GM12875 (cell line): Measurements from ENCODE around the gene CABP5.

Experiments used
- H3K4me3 ChIP-seq: one replicate; pipeline ENCODE4 v1.5.1; 2011; ENCODE audit warnings: low read depth, low read length, control low read depth
- CTCF ChIP-seq: IDR thresholded peaks from 2 replicates; pipeline ENCODE4 v1.5.1; 2011; ENCODE audit warnings: low read depth, mild to moderate bottlenecking, control low read depth, inconsistent platforms, low read length, moderate library complexity, borderline replicate concordance; ENCODE audit not compliant: insufficient read depth

The CABP5 gene

DNA sequence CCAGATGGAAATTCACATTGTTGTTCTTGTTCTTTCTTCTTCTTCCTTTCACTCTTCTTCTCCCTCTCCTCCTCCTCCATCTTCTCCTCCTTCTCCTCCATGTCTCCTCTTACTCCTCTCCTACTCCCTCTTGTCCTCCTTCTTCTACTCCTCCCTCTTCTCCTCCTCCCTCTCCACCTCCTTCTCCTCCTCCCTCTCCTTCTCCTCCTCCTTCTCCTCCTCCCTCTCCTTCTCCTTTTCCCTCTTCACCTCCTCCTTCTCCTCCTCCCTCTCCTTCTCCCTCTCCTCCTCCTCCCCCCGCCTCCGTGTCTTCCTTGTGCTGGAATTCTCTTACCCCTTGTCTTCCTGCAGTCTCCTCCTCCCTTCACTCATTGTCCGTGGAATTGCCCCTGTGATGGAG lies 18.4 kb downstream of the CABP5 start:
- no peak for TF ChIP-seq CTCF

GRCh38 chr19:48023518-48023917 lies 20.4 kb downstream of the CABP5 start:
- no peak overlapping the region for H3K4me3 ChIP-seq
- TF ChIP-seq CTCF = no peak

More for the DNA sequence above, 18.4 kb downstream of the CABP5 start:
- H3K4me3 ChIP-seq = no peak overlapping the region

DNA sequence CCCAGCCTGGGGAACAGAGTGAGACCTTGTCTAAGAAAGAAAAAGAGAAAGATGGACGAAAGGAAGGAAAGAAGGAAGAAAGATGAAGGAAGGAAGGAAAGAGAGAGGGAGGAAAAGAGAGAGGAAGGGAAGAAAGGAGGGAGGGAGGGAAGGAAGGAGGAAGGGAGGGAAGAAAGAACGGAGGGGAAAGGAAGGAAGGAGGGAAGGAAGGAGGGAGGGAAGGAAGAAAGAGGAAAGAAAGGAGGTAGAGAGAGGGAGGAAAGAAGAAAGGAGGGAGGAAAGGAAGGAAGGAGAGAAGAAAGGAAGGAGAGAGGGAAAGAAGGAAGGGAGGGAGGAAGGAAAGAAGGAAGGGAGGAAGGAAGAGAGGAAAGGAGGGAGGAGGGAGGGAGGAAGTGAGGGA lies 20.9 kb downstream of the CABP5 start:
- no peak for TF ChIP-seq CTCF
- no peak overlapping the region for H3K4me3 ChIP-seq

DNA sequence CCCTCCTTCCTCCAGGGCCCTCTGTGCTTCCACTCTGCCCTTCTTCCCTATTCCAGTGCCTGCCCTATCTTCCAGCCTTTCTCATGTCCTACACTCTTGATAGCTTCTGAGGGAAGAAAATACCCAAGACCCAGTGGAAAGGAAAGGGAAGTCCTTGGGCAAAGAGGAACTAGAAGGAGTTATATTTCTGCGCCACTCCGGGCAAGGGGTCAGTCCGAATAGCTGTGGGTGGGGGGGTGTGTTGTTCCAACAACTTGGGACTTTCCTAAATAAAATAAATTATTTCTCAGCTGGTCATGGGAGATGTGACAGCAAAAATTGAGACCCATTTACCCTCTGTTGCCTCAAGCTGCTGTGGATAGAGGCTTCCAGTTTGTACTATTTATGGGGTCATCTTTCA lies 23.2 kb downstream of the CABP5 start:
- no peak overlapping the region for H3K4me3 ChIP-seq
- TF ChIP-seq CTCF = no peak

DNA sequence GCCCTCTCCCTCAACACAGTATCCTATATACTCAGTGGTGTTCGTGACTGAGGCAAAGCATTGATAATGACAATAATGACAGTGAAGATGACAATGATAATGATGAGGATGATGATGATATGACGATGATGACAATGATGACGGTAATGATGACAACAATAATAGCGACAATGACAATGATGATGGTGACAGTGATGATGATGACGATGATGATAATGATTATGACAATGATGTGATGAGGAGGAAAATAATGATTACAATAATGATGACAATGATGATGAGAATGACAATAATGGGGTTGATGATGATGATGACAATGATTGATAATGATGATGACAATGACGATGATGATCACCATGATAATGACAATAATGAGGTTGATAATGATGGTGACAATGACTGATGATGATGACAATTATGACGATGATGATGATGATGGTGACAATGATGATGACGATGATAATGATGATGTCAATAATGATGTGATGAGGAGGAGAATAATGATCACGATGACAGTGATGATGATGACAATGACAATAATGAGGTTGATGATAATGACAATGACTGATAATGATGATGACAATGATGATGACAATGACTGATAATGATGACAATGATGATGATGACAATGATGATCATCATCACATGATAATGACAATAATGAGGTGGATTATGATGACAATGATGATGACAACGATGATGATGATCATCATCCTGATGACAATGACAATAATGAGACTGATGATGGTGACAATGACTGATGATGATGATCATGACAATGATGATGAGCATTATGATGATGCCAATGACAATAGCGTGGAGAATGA lies 32.7 kb downstream of the CABP5 start:
- TF ChIP-seq CTCF = no peak
- H3K4me3 ChIP-seq = no peak overlapping the region

GRCh38 chr19:48006762-48007161 lies 37.1 kb downstream of the CABP5 start:
- no peak overlapping the region for H3K4me3 ChIP-seq
- peak; percentile 29; the same call in 1 of the 2 replicates for TF ChIP-seq CTCF

DNA sequence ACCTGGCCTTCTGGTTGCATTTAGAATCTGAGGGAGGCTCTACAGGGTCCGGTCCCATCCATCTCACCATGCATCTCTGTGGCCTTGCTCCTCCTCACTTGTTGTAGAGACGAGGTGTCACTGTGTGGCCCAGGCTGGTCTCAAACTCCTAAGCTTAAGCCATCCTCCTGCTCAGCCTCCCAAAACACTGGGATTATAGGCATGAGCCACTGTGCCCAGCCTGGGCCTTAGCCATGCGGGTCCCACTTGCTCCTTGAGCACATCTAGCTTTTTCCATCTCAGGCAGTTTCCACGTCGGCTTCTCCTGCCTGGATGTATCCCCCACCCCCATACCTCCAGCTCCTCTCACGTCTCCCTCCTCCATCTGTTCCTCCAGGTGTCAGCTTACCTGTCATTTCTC lies 39.6 kb downstream of the CABP5 start:
- no peak for TF ChIP-seq CTCF
- H3K4me3 ChIP-seq = no peak overlapping the region
